Measurements from ENCODE around the gene FAM72C. TPM values are rescaled to one million over a fixed set of nuclear protein-coding genes. Genes with fewer than 3 reads are reported as not detected.
A peak's percentile ranks its signal among the peaks of the same experiment; 100 is the strongest.
"Not testable (repeated sequence)": the region's sequence is repeated elsewhere in the genome, so short reads cannot be mapped to it uniquely, and the experiment has no call there.

Gene FAM72C
- total RNA-seq, 2 experiments from 2014 or later = 19.8 to 21.0 TPM

GRCh38 chr1:143996020-143996419, 24.2 kb upstream of the FAM72C start:
- DNase-seq; H3K9me3 Mint-ChIP-seq; H3K4me3 Mint-ChIP-seq; H3K36me3 Mint-ChIP-seq (ENCODE audit: low read depth); H3K4me1 Mint-ChIP-seq; POLR2A ChIA-PET; H3K27ac Mint-ChIP-seq; H3K27me3 Mint-ChIP-seq; CTCF ChIA-PET: not testable (repeated sequence)

DNA sequence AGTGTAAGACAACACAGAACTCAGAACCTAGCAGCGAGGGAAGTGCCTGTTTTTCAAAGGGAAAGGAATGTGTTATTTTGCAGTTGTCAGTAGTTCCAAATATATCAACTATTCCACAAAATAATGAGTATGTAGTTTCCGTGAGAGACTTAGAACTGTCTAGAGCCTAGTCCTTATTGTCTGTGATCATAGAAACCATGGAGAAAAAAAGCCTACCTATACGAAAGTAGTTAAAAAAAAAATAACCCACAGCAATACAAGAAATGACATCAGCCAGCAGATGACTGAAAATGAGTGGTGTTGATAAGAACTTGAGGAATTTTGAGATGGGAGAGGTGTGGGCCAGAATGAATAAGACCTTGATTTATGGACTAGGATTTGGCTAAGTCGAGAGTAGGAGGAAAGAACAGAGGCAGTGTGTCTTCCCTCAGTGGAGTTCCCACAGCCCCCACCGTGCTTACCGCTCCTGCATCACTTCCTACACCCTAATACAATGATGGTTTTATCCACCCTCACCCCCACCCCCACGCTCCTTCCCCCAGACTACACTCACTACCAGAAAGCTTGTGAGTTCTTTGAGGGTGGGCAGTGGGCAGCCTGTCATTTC, 21.6 kb upstream of the FAM72C start:
- DNase-seq; H3K9me3 Mint-ChIP-seq; H3K4me3 Mint-ChIP-seq; H3K4me1 Mint-ChIP-seq; H3K36me3 Mint-ChIP-seq (ENCODE audit: low read depth); H3K27ac Mint-ChIP-seq; POLR2A ChIA-PET; CTCF ChIA-PET; H3K27me3 Mint-ChIP-seq: not testable (repeated sequence)

DNA sequence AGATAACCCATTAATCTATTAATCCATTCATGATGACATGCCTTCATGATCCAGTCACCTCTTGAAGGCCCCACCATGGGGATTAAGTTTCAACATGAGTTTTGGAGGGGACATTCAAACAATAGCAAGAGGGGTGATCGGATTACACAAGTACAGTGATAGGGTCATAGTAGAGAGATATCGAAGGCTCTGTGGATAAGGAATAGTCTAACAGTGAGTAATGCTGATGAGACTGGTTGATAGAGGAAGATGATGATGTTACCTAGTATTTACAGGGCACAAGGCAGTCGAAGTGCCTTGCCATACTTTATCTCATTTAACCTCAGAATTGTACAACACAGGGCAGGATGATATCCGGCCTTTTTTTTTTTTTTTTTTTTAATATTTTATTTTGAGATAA, 18.9 kb upstream of the FAM72C start:
- DNase-seq; H3K4me1 Mint-ChIP-seq; H3K27ac Mint-ChIP-seq; H3K36me3 Mint-ChIP-seq (ENCODE audit: low read depth); POLR2A ChIA-PET; H3K27me3 Mint-ChIP-seq; CTCF ChIA-PET; H3K9me3 Mint-ChIP-seq; H3K4me3 Mint-ChIP-seq: not testable (repeated sequence)

GRCh38 chr1:143989719-143990118, 17.9 kb upstream of the FAM72C start:
- DNase-seq; POLR2A ChIA-PET; H3K27me3 Mint-ChIP-seq; CTCF ChIA-PET; H3K4me3 Mint-ChIP-seq; H3K36me3 Mint-ChIP-seq (ENCODE audit: low read depth); H3K4me1 Mint-ChIP-seq; H3K9me3 Mint-ChIP-seq; H3K27ac Mint-ChIP-seq: not testable (repeated sequence)

- H3K4me1 Mint-ChIP-seq; DNase-seq; H3K36me3 Mint-ChIP-seq (ENCODE audit: low read depth); POLR2A ChIA-PET; CTCF ChIA-PET; H3K27me3 Mint-ChIP-seq; H3K27ac Mint-ChIP-seq; H3K9me3 Mint-ChIP-seq; H3K4me3 Mint-ChIP-seq: not testable (repeated sequence)
Measured at GRCh38 chr1:143989427-143989712, 17.6 kb upstream of the FAM72C start.

DNA sequence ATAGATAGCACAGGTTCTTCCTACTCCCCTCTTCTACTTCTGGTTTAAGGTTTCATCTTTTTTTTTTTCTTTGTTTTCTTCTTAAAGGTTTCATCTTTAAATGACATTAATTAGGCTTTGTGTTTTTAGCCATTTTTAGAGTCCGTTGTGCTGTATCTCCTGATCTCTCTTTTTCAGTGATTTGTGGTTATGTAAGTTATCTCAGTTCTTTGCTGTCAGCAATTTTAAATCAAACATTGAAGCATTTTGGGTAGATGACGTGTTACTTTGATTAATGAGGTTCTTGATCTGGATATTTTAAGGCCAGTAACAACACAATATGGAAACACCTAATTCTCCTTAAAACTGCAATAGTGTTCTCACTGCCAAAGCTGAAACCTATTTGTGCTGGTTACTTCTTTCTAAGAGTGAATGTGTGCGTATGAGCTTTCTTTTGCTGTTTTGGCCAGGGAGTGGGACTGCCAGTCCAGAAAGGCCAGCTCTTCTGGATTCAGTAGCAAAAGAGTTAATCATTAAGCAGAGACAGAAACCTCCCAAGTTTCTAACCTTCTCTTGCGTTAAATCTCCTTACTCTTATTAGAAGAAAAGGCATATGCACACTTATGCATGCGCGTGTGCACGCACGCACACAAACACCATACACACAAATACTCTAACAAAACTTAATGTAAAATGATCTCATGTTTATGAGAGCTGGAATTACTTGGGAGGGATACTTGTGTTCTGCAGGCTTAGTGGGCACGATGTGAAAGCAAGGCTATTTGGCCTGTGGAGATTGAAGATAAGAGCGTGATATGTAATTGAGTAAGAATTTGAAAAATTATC, 17.0 kb upstream of the FAM72C start:
- H3K36me3 Mint-ChIP-seq (ENCODE audit: low read depth); H3K27ac Mint-ChIP-seq; DNase-seq; POLR2A ChIA-PET; H3K4me3 Mint-ChIP-seq; H3K4me1 Mint-ChIP-seq; H3K9me3 Mint-ChIP-seq; H3K27me3 Mint-ChIP-seq; CTCF ChIA-PET: not testable (repeated sequence)

GRCh38 chr1:143987868-143988267, 16.1 kb upstream of the FAM72C start:
- H3K36me3 Mint-ChIP-seq (ENCODE audit: low read depth); POLR2A ChIA-PET; CTCF ChIA-PET; DNase-seq; H3K4me3 Mint-ChIP-seq; H3K9me3 Mint-ChIP-seq; H3K27me3 Mint-ChIP-seq; H3K4me1 Mint-ChIP-seq; H3K27ac Mint-ChIP-seq: not testable (repeated sequence)

DNA sequence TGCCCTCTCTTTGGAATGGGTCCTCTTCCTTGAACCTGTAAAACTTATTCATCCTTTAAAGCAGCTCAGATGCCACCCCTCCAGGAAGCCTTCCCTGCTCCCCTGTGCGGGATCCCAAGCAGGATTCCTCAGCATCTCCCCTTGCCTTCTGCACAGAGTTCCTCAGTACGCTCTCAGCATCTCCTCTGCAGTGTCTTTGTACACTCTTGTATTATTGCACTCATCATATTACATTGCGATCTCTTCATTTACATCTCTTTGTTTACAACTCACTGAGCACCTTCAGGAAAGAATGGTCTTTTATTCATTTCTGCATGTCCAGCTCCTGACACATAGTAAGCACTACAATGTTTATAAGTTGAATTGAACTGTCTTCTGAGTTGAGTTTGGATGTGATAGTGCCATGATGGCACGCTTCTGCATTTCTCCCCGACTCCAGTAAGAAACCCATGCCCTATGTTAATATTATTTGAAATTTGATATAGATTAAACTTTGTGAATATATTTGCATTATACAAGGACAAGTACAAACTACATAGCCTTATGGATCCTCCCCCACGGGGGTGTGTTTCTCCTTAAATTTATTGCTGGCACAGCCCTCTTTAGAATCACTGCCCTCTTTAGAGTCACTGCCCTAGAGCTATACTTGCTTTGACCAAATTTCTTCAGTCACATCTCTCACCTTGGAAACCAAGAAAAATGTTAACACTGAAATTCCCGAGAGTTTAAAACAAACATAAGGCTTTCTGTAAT, 13.1 kb upstream of the FAM72C start:
- H3K9me3 Mint-ChIP-seq; H3K4me3 Mint-ChIP-seq; POLR2A ChIA-PET; H3K36me3 Mint-ChIP-seq (ENCODE audit: low read depth); DNase-seq; H3K27me3 Mint-ChIP-seq; H3K27ac Mint-ChIP-seq; CTCF ChIA-PET; H3K4me1 Mint-ChIP-seq: not testable (repeated sequence)

- H3K27ac Mint-ChIP-seq; POLR2A ChIA-PET; H3K4me3 Mint-ChIP-seq; H3K36me3 Mint-ChIP-seq (ENCODE audit: low read depth); H3K9me3 Mint-ChIP-seq; H3K4me1 Mint-ChIP-seq; DNase-seq; CTCF ChIA-PET; H3K27me3 Mint-ChIP-seq: not testable (repeated sequence)
Measured at GRCh38 chr1:143974416-143974815, 2.6 kb upstream of the FAM72C start.

DNA sequence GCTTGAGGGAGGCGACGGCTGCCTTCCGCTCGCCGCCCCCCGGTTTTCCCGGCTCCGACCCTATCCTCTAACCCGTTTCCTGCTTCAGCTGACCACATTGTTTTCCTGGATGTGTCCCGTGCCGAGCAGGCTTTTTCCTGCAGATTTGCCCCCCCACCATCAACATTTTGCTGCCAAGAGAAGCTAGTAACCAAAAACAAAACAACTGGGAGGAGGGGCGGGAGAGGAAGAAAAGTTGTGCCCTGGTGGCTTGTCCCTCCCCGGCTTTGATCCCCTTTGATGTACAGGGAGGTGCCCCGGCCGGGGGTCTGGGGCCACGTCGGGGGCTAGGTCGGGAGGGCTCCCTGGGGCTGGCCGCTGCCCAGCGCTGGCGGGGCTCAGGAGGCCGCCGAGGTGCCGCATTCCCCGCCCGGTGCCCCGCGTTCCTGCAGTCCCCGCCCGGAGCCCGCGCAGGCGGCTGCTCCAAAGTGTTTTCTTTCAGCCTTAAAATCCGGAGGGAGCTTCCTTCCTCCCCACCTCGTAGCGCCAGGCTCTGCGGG, 2.2 kb upstream of the FAM72C start:
- Mint-ChIP-seq H3K27ac (peak overlapping the region; percentile 79), H3K4me3 (peak overlapping the region; percentile 93)
- DNase-seq; POLR2A ChIA-PET; H3K9me3 Mint-ChIP-seq; H3K36me3 Mint-ChIP-seq (ENCODE audit: low read depth); H3K27me3 Mint-ChIP-seq; CTCF ChIA-PET; H3K4me1 Mint-ChIP-seq: not testable (repeated sequence)

DNA sequence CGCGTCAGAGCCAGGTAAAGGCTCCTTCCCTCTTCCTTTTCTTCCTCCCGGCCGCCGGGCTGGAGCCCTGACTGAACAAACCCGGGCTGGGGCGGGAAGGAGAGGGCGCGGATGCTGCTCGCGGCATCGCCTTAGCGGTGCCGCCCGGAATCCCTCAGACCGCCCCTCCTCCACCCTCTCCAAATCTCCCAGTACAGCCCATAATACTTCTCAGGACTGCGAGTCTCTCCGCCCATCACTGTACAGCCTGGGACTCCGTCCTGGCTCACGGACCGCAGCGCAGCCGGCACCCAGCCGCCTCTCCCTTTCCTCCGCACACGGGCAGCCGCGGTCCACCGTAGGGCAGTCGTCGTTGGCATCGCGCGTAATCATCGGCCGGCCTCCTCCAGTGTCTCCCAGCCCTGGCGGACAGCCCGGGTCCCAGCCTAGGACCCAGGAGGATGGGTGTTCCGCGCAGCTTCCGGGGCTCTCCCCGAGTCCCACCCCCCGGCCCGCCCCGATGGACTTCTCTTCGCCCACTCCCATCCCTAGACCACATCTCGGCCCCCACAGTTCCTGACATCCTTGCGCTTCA, 1.1 kb upstream of the FAM72C start:
- CTCF ChIA-PET; POLR2A ChIA-PET; H3K4me1 Mint-ChIP-seq; H3K36me3 Mint-ChIP-seq (ENCODE audit: low read depth); H3K9me3 Mint-ChIP-seq; H3K4me3 Mint-ChIP-seq; DNase-seq; H3K27ac Mint-ChIP-seq; H3K27me3 Mint-ChIP-seq: not testable (repeated sequence)

GRCh38 chr1:143965860-143966259, 5.9 kb downstream of the FAM72C start:
- CTCF ChIA-PET; H3K27me3 Mint-ChIP-seq; H3K4me3 Mint-ChIP-seq; H3K4me1 Mint-ChIP-seq; H3K36me3 Mint-ChIP-seq (ENCODE audit: low read depth); H3K9me3 Mint-ChIP-seq; POLR2A ChIA-PET; DNase-seq; H3K27ac Mint-ChIP-seq: not testable (repeated sequence)

- POLR2A ChIA-PET; CTCF ChIA-PET; H3K4me1 Mint-ChIP-seq; H3K36me3 Mint-ChIP-seq (ENCODE audit: low read depth); H3K27ac Mint-ChIP-seq; H3K9me3 Mint-ChIP-seq; H3K27me3 Mint-ChIP-seq; DNase-seq; H3K4me3 Mint-ChIP-seq: not testable (repeated sequence)
Measured at GRCh38 chr1:143964294-143964693, 7.5 kb downstream of the FAM72C start.

GRCh38 chr1:143955930-143956329, 15.9 kb downstream of the FAM72C start:
- H3K27me3 Mint-ChIP-seq; DNase-seq; CTCF ChIA-PET; H3K9me3 Mint-ChIP-seq; H3K27ac Mint-ChIP-seq; POLR2A ChIA-PET; H3K4me3 Mint-ChIP-seq; H3K4me1 Mint-ChIP-seq; H3K36me3 Mint-ChIP-seq (ENCODE audit: low read depth): not testable (repeated sequence)
